Measurements from ENCODE around the gene LRRC75A.
"Not testable (repeated sequence)": the region's sequence is repeated elsewhere in the genome, so short reads cannot be mapped to it uniquely, and the experiment has no call there.

The LRRC75A gene

GRCh38 chr17:16491703-16492612, at the start of gene LRRC75A:
LRRC75A (minus strand) TSS chr17:16492193; CDS start chr17:16491990, 203 bp downstream.
- peak; percentile 67 for DNase-seq

GRCh38 chr17:16537130-16537458, 45.1 kb upstream of the LRRC75A start:
- DNase-seq, result no peak

- no peak for DNase-seq
Observed at GRCh38 chr17:16534236-16534635, 42.2 kb upstream of the LRRC75A start.

- no peak for DNase-seq
Observed at GRCh38 chr17:16529906-16530305, 37.9 kb upstream of the LRRC75A start.

- no peak for DNase-seq
Observed at GRCh38 chr17:16527298-16527697, 35.3 kb upstream of the LRRC75A start.

GRCh38 chr17:16525556-16525955, 33.6 kb upstream of the LRRC75A start:
- DNase-seq, result not testable (repeated sequence)

GRCh38 chr17:16521070-16521727, 29.2 kb upstream of the LRRC75A start:
- peak; percentile 80 for DNase-seq

- DNase-seq, result no peak
Observed at GRCh38 chr17:16519021-16519420, 27.0 kb upstream of the LRRC75A start.

- DNase-seq, result no peak
Observed at GRCh38 chr17:16517477-16517876, 25.5 kb upstream of the LRRC75A start.

GRCh38 chr17:16516594-16517051, 24.6 kb upstream of the LRRC75A start:
- no peak for DNase-seq

- DNase-seq, result no peak
Observed at GRCh38 chr17:16515933-16516332, 23.9 kb upstream of the LRRC75A start.

- DNase-seq, result no peak
Observed at GRCh38 chr17:16513873-16514272, 21.9 kb upstream of the LRRC75A start.

- DNase-seq, result no peak
Observed at GRCh38 chr17:16512011-16512410, 20.0 kb upstream of the LRRC75A start.

GRCh38 chr17:16511593-16511992, 19.6 kb upstream of the LRRC75A start:
- DNase-seq, result no peak

GRCh38 chr17:16507918-16508533, 16.0 kb upstream of the LRRC75A start:
- no peak for DNase-seq

GRCh38 chr17:16506188-16506587, 14.2 kb upstream of the LRRC75A start:
- DNase-seq, result no peak

GRCh38 chr17:16504984-16505383, 13.0 kb upstream of the LRRC75A start:
- DNase-seq, result no peak

- DNase-seq, result no peak
Observed at GRCh38 chr17:16496820-16497489, 5.0 kb upstream of the LRRC75A start.

- no peak for DNase-seq
Observed at GRCh38 chr17:16495980-16496819, 4.2 kb upstream of the LRRC75A start.

GRCh38 chr17:16495561-16495960, 3.6 kb upstream of the LRRC75A start:
- DNase-seq, result no peak

GRCh38 chr17:16494059-16494458, 2.1 kb upstream of the LRRC75A start:
- DNase-seq, result no peak

GRCh38 chr17:16493531-16494046, 1.6 kb upstream of the LRRC75A start:
- DNase-seq, result no peak

All from CD4-positive, alpha-beta T cell treated with Interleukin-10 for 1 hour (primary cell).